ENCODE results near the gene TARS1. TPM values are rescaled to one million over a fixed set of nuclear protein-coding genes. Genes with fewer than 3 reads are reported as not detected.
A peak's percentile ranks its signal among the peaks of the same experiment; 100 is the strongest.

The TARS1 gene
- 100 to 1,000 TPM; 163 to 199 (median 179) TPM for total RNA-seq (2021; fragmentation: NEBNext Ultra II Directional; extraction: Animal tissue kit (Norgen Biotek cat#: 25700))
- long read RNA-seq, full-length matches to known transcripts, result 159 of 190 reads
- long read RNA-seq, partial matches to known transcripts, result 27 of 190 reads
- long read RNA-seq, other reads (novel, unspliced or antisense), result 4 of 190 reads

GRCh38 chr5:33440482-33441240, at the start of gene TARS1:
Gene TARS1, plus strand, starts transcription at chr5:33440965. Its CDS starts 122 bp downstream, at chr5:33441087.
- Mint-ChIP-seq H3K27me3 (ENCODE audit: insufficient read depth) (no peaks in the 10 kb centered on the region), H3K27ac (no peak within 1 kb of the TSS), H3K4me3 (no peak within 1 kb of the TSS), H3K36me3 (ENCODE audit: low read depth) (peaks cover 15% of the 10 kb centered on the region), H3K9me3 (no peaks in the 10 kb centered on the region), H3K4me1 (ENCODE audit: low read depth) (peaks cover 33% of the 10 kb centered on the region)
- peak; percentile 100 for DNase-seq
- TF ChIP-seq CTCF (IDR thresholded peaks at IDR 0.05), result no peak

GRCh38 chr5:33398501-33398900, 42.3 kb upstream of the TARS1 start:
- no peak for TF ChIP-seq CTCF (IDR thresholded peaks at IDR 0.05)
- Mint-ChIP-seq H3K27me3 (ENCODE audit: insufficient read depth) (no peaks in the 10 kb centered on the region), H3K9me3 (peaks cover 7% of the 10 kb centered on the region), H3K27ac (peak overlapping the region; percentile 14; the same call in 1 of the 2 replicates), H3K36me3 (ENCODE audit: low read depth) (peaks cover 14% of the 10 kb centered on the region), H3K4me3 (no peak overlapping the region), H3K4me1 (ENCODE audit: low read depth) (peaks cover 59% of the 10 kb centered on the region)
- DNase-seq, result no peak

GRCh38 chr5:33400675-33401074, 40.1 kb upstream of the TARS1 start:
- Mint-ChIP-seq H3K4me3 (no peak overlapping the region), H3K4me1 (ENCODE audit: low read depth) (peaks cover 67% of the 10 kb centered on the region), H3K9me3 (peaks cover 3% of the 10 kb centered on the region; the same call in 1 of the 2 replicates), H3K27ac (peak overlapping the region; percentile 54; the same call in 1 of the 2 replicates), H3K27me3 (ENCODE audit: insufficient read depth) (no peaks in the 10 kb centered on the region; the same call in 1 of the 2 replicates), H3K36me3 (ENCODE audit: low read depth) (peaks cover 8% of the 10 kb centered on the region; the same call in 1 of the 2 replicates)
- no peak for DNase-seq
- TF ChIP-seq CTCF (IDR thresholded peaks at IDR 0.05), result no peak

GRCh38 chr5:33401482-33402390, 39.0 kb upstream of the TARS1 start:
- H3K4me3 Mint-ChIP-seq, result peak overlapping the region; percentile 72
- DNase-seq, result peak; percentile 79
- peak overlapping the region; percentile 79 for H3K27ac Mint-ChIP-seq
- peaks cover 3% of the 10 kb centered on the region; the same call in 1 of the 2 replicates for H3K9me3 Mint-ChIP-seq
- peaks cover 8% of the 10 kb centered on the region; the same call in 1 of the 2 replicates for H3K36me3 Mint-ChIP-seq (ENCODE audit: low read depth)
- H3K4me1 Mint-ChIP-seq (ENCODE audit: low read depth), result peaks cover 67% of the 10 kb centered on the region
- TF ChIP-seq CTCF (IDR thresholded peaks at IDR 0.05), result no peak
- H3K27me3 Mint-ChIP-seq (ENCODE audit: insufficient read depth), result no peaks in the 10 kb centered on the region; the same call in 1 of the 2 replicates

- no peaks in the 10 kb centered on the region; the same call in 1 of the 2 replicates for H3K27me3 Mint-ChIP-seq (ENCODE audit: insufficient read depth)
- peaks cover 3% of the 10 kb centered on the region; the same call in 1 of the 2 replicates for H3K9me3 Mint-ChIP-seq
- H3K4me1 Mint-ChIP-seq (ENCODE audit: low read depth), result peaks cover 60% of the 10 kb centered on the region
- no peak for TF ChIP-seq CTCF (IDR thresholded peaks at IDR 0.05)
- DNase-seq, result no peak
- no peak overlapping the region for H3K4me3 Mint-ChIP-seq
- H3K36me3 Mint-ChIP-seq (ENCODE audit: low read depth), result peaks cover 8% of the 10 kb centered on the region; the same call in 1 of the 2 replicates
- peak overlapping the region; percentile 56; the same call in 1 of the 2 replicates for H3K27ac Mint-ChIP-seq
These were observed 37.6 kb upstream of the TARS1 start for GRCh38 chr5:33403187-33403586.

Measured in HFFc6 (cell line).